ENCODE results near the gene PKDCC.
"Not testable (repeated sequence)": the region's sequence is repeated elsewhere in the genome, so short reads cannot be mapped to it uniquely, and the experiment has no call there.

PKDCC gene

DNA sequence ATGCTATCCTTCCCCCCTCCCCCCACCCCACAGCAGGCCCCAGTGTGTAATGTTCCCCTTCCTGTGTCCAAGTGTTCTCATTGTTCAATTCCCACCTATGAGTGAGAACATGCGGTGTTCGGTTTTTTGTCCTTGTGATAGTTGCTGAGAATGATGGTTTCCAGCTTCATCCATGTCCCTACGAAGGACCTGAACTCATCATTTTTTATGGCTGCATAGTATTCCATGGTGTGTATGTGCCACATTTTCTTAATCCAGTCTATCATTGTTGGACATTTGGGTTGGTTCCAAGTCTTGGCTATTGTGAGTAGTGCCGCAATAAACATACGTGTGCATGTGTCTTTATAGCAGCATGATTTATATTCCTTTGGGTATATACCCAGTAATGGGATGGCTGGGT lies 17.9 kb downstream of the PKDCC start:
- not testable (repeated sequence) for DNase-seq (ENCODE audit: low spot score)

DNA sequence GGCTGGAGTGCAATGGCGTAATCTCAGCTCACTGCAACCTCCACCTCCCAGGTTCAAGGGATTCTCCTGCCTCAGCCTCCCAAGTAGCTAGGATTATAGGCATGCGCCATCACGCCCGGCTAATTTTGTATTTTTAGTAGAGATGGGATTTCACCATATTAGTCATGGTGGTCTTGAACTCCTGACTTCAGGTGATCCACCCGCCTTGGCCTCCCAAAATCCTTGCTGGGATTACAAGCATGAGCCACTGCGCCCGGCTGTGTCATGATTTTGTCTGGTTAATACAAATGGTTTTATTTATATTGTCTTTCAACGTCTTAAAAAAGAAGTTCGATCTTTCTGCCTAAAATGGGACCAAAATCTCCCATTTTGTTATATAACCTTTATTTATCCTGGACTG lies 19.2 kb downstream of the PKDCC start:
- DNase-seq (ENCODE audit: low spot score): not testable (repeated sequence)

DNA sequence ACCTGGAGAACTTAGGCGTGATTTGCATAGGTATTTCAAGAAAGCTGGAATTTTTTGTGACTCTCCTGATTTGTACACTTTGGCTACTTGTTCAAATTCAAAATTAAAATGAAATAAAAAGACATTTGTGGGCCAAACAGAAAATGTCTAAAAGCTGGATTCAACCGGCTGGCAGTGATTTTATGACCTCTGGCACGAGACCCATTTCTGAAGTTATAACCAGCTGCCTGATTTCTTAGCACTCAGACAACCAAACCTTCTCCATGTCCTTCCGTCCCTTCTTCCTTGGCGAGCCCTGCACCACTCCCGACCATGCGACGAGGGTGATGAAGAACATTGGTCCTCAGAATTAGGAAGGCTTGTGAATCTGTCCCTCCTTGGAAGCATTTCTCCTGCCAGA lies 19.7 kb downstream of the PKDCC start:
- no peak for DNase-seq (ENCODE audit: low spot score)

DNA sequence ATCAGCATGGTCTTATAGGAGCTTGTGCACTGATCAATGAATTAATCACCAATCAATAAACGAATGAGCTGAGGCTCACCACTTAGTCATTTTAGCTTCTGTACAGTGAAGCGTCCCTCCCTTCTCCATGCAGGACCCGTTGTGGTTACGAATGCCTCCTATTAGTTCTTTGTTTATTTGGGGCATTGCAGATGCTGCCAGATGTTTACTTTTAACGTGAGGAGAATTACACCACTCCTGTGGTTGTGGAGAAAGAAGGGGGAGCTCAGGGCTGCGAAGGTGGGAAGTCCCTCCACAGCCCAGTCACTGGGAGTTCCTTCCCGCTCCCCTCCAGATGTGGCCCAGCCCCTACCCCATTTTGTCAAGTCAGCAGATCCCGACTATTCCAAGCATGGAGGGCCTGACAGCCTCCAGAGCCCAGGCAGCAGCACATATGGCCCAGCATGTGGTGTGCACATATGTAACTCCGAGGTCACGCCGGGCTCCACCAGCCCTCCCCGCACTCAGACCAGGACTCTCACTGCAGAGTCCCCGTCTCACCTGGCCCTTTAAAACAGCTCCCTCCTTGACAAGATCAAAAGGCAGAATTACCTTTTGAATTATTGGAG lies 20.9 kb downstream of the PKDCC start:
- no peak for DNase-seq (ENCODE audit: low spot score)

DNA sequence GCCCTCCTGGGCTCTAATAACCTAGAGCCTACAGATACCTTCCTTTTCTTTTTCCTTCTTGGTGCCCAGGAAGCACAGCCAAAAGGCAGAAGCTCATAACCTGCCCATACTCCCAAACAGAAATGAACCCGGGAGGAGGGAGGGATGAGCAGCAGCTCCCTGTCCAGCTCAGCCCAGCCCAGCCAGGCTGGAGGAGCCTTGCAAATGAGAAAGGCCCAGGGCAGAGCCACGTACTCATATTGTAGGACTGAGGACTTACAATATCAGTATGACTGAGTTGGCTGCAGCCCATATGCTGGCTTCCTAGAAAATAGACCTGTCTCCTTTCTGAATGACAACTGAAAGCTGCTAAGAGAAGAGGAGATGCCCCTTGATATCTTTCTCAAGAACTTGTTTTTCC lies 21.7 kb downstream of the PKDCC start:
- no peak for DNase-seq (ENCODE audit: low spot score)

DNA sequence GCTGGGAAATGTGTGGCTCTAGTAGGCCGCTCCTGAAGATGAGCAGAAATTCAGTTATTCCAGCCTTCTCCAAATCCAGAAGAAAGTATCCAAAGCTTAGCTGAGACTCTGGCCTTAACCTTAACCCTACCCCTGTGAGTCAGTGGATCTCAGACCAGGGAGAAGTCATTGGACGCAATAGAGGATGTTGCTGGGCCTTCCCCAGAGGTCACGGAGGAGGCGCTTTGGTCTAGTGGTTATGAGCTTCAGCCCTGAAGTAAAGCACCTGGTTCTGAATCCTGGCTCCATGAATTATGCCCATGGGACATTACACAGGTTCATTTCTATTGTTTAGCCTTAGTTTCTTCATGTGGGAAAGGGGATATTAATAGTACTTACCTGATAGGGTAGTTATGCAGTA lies 24.0 kb downstream of the PKDCC start:
- no peak for DNase-seq (ENCODE audit: low spot score)

DNA sequence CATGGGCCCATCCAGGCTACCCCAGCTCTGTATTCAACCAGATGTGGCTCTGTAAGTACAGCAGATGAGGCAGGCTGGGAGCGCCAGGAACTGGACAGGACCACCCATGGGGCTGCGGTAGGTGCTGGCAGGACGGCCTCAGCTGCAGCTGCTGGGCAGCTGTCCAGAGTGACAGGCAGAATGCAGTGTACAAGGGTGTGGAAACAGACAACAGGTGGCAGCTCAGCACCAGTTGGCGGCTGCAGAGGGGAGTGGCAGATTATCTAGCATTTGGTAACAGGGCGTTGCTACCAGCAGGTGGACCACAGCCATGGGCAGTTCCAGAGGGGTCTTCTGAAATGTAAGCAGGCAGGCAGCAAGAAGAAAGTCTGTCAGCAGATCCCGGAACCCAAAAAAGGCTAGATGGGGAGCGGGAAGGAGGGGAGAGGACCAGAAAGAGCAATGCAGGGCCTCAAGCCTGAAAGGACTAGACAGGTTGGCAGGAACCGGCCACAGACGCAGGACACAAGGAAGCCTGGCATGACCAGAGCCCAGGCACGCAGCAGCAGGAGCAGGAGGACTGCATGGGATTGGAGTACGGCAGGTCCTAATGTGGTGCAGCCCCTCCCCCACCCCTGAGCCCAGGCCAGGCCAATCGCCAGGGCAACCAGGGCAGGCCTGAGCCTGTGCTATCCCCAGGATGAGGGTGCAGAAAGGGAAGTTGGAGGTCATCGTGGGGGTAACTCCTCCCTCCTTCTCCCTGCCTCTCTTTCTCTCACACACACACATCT lies 24.7 kb downstream of the PKDCC start:
- DNase-seq (ENCODE audit: low spot score): no peak

DNA sequence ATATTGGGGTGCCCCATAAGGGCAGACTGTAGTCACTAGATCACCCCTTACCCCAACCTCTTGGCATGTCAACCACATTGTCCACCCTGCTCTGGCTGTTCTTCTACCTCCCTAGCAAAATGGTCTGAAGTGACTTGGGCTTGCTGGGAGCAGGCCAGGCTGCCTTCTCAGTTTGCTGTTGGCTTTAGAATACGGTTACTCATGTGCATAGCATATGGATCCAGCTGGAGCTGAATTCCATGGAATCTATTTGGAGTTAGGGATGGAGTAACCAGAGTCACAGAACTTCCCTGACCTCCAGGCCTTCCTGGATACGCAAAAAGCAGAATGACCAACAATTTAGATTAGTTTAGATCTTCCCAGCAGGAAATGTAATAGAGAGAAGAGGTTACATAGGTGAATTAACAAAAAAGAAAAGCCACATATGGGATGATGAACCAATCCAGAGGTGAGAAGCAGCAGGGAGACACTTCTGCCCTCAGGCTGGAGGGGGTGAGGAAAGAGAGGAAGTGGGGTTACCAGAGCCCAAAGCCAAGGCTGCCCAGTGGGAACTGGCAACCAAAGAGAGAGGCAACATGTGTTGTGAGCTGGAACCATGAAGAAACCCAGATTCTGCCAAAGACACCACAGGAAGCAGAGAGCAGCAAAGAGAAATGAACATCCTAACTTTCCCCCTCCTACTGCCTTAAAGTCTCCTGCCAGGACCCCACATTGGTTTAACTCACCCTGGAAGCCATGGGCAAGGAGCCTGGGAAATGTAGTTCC lies 26.1 kb downstream of the PKDCC start:
- no peak for DNase-seq (ENCODE audit: low spot score)

DNA sequence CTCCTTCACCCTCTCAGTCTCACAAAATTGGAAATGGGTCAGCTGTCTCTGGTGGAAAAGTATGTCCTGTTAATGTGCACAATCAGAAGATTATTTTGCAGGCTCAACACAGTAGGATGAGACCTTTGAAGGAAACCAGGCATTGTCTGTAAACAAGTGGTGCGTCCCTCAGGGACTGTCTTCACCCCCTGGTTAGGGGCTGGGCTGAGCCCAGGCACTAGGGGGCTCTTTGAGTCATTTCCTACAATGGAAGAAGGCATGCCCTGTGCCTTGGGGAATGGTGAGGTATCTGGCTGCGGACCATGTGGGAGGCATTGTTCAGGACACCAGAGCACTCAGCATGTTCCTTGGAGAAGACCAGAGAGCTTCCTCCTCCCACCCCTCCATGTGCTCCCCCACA lies 26.8 kb downstream of the PKDCC start:
- DNase-seq (ENCODE audit: low spot score): no peak

DNA sequence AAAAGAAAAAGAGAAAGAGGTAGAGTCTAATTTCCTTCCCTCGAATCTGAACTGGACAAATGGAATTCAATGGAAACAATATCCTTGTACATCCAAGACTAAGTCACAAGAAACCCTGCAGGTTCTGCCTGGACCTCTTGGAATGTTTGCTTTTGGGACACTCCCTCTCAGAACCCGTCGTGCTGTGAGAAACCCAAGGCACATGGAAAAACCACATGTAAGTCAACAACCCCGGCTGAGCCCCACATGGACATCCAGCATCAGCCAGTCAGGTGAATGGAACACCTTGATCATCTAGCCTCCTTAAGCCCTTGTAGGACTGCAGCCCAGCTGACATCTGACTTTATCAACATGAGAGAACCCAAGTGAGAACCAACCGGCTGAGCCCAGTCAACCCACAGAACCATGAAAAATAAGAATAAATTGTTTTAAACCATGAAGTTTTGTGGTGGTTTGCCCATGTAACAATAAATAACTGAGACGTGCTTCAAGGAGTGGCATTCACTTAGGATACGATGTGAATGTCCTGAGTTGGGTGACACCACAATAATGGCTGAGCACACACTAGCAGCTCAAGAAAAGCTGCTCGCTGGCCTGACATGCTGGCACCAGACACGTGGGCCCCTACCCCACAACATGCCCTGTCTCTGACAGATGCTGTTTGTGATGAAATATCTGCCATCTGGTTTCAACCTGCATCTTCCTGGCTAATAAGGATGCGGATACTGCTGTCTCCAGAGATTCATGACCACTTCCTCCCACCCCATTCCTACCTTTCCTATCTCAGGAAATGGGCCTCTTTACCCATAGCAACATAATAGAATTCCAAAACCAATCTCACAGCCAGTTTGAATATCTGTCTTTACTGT lies 28.8 kb downstream of the PKDCC start:
- no peak for DNase-seq (ENCODE audit: low spot score)

DNA sequence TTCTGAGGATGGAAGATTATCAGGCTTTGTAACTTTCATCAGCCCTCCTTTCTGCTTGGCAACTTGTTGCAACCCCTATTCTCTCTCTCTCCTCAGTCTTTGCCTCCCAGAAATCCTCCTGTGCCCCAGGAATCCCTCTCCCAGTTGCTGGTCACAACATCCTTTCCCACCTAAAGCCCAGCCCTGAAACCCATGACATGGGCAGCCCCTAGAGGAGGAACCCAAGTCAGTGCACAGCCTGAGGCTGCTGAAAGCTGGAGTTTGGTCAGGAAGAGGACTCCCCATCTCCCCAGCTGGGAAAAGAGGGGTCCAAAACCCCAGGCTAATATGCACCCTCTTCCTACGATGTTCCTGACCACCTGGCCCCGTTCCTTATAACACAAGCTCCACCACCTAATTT lies 29.5 kb downstream of the PKDCC start:
- DNase-seq (ENCODE audit: low spot score): no peak

DNA sequence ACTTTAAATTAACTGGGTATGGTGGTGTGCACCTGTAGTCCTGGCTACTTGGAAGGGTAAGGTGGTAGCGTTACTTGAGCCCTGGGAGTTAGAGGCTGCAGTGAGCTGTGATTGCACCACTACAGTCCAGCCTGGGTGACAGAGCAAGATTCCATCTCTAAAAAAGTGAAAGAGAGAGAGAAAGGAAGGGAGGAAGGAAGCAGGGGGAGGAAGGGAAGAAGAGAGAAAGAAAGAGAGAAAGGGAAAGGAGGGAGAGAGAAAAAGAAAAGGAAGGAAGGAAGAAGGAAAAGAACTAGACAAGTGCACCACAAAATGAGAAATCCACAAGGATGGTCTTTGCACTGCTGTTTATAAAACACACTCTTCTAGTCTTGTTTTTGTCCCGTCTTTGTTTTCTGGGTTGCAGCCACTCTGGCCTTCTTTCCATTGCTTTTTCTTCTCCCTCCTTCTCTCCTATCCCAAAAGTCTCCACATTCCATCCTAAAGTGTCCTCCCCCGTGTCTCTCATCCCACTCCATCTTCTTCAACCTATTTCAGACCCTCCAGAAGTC lies 32.0 kb downstream of the PKDCC start:
- no peak for DNase-seq (ENCODE audit: low spot score)

DNA sequence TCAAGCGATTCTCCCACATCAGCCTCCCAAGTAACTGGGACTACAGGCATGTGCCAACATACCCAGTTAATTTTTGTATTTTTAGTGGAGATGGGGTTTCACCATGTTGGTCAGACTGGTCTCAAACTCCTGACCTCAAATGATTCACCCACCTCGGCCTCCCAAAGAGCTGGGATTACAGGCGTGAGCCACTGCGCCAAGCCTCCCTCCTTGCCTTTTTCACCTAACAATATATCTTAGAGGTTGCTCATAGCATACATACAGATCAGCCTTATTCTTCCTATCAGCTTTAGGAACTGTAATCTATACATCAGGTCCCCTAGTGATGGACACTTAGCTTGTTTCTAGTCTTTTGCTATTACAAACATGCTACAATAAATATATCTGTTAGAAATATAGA lies 33.3 kb downstream of the PKDCC start:
- DNase-seq (ENCODE audit: low spot score): not testable (repeated sequence)

DNA sequence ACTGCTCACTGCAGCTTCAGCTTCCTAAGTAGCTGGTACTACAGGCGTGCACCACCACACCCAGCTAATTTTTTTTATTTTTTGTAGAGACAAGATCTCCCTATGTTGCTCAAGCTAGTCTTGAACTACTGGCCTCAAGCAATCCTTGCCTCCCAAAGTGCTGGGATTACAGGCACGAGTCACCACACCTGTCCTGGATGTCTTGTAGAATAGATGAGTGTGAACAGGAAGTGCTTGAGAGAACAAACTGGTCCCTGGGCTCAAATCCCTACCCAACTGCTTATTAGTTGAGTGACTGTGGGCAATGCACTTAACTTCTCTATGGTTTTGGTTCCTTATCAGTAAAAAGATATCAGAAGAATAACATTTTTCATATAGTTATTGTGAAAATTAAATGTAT lies 34.2 kb downstream of the PKDCC start:
- DNase-seq (ENCODE audit: low spot score): no peak

DNA sequence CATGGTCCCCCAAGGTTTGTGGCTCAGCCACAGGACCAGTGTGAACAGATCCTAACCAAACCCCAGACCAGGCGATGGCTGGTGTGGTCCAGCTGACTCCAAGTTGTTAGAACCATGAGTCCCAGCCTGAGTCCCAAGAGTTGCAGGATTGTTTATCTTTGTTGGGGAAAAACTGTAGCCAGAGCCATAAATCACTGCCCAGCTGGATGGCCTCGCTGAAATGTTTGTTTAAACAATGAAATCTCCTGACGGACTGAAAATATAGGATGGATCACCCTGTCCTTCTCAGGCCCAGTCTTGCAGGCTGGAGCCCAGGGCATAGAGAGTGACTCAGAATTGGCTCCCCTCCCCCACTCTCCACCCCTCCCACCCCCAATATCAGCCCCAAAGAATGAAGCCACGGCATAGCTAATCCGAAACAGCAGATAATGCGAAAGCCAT lies 36.4 kb downstream of the PKDCC start:
- DNase-seq (ENCODE audit: low spot score): no peak

DNA sequence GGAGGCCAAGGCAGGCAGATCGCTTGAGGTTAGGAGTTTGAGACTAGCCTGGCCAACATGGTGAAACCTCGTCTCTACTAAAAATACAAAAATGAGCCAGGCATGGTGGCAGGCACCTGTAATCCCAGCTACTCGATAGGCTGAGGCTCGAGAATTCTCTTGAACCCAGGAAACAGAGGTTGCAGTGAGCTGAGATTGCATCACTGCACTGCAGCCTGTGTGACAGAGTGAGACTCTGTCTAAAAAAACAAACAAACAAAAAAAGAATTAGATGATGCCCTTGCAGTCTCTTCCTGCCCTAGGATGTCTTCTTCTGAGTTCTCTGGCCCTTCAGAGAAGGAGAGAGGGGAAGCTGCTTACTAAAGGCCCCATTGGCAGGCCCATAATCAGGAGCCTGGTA lies 37.2 kb downstream of the PKDCC start:
- not testable (repeated sequence) for DNase-seq (ENCODE audit: low spot score)

DNA sequence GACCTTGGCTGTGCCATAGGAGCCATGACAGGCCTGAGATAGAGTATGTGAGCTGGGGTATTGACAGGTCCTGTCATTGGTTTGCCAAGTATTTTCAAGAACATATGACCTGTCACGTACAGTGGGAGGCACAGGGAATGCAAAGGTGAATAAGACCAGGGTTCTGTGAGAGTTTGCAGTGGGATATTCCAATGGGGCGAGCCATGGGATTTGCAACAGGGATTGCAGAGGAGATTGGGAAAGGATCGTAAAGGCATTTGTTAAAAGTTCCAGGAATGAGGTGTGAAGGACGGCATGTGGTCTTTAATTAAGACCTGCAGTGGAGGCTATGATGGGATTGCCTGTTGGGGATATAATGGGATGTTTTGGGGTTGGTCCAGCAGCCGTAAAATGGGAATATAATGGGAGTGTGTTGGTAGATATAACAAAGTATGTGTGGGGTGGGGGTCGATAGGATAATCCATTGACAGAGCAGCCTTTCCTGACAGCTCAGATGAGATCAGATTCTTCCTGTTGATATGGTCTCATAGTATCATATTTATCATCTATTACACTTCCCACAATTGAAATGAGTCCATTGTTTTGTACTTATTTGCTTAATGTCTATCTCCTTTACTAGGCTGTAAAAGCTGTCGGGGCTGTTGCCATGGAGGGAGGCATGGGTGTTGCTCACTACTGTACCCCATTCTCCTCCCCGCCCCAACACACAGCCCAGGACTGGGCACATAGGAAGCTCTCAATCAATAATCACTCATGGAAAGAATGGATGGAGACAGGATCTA lies 38.1 kb downstream of the PKDCC start:
- no peak for DNase-seq (ENCODE audit: low spot score)

DNA sequence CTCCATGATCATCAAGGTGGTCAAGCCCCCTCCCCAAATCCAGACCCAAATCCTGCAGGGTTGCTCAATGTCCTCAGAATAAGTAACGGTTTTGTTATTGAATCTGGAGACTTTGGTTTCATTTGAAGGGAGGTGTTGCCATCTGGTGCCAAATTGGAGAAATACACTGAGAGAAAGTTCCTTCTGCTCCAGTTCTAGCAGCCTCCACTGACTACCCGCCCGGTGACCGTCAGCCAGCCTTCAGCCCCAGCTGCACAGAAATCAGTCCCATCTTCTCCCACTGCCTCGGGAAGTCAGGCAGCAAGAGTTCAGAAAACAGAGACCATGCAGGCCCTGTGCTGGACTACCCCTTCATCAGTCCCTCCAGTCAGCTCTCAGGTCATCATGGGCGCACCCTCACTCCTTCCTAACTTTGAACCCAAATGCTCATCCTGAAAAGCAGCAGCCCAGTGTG lies 38.7 kb downstream of the PKDCC start:
- peak; percentile 88 for DNase-seq (ENCODE audit: low spot score)

DNA sequence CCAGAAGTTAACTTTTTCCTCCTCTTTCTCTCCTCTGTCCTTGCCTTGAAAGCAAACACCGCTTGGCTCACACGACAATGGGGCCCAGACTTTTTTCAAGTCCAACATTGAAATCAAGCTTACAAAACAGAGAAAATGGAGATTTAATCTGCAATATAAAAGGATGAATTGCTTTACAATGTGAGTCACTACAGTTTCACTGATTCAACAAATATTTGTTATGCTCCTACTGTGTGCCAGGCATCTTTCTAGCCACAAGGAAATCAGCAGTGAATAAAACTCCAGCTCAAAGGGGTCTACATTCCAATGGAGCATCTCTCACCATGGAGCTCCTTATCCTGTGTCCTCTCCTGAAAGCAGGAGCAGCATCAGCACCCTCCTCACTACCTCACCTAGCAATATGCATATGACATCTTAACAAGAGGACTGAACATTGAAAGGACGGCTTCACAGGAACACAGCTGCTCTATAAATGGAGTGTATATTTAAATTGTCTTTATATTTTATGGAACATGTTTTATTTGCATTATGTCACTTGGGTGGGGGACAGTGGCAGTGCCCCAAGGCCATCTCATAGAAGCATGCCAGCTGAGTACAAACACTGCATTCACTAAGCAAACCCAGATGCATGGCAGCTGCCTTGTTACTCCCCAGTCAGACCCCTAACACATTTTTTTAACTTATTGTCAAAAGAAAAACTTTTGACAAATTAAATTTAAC lies 39.5 kb downstream of the PKDCC start:
- peak; percentile 50 for DNase-seq (ENCODE audit: low spot score)

DNA sequence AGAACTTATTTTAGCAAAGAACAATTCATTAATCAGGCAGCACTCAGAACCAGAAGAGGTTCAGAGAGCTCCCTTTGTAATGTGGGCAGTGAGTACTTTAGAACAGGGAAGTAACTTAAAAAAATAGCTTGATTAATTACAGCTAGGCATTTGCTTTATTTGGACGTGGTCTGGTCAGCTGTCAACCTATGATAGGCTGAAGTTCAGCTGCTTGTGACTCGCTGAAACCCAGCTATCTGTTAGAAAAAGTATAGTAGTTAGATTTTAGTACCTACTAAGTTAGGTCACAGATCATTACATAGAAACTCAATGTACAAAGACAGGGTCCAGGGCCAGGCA lies 40.0 kb downstream of the PKDCC start:
- DNase-seq (ENCODE audit: low spot score): no peak

Measured in pons (tissue), 1 donor.